HepG2 (cell line): ENCODE results near the gene SLC25A17. TPM values are rescaled to one million over a fixed set of nuclear protein-coding genes. Genes with fewer than 3 reads are reported as not detected.

ENCODE experiments used
- BRCA1 ChIP-seq: sonication (generic); formaldehyde crosslinking; IDR thresholded peaks from 2 replicates; pipeline ENCODE4 v1.4.0; 2020; ENCODE audit warnings: missing genetic modification reagents
- ETV6 ChIP-seq: sonication (generic); formaldehyde crosslinking; conservative IDR thresholded peaks from 2 replicates; pipeline ENCODE4 v1.4.0; 2020; ENCODE audit warnings: missing genetic modification reagents
- FOXK1 ChIP-seq: sonication (generic); formaldehyde crosslinking; IDR thresholded peaks from 2 replicates; pipeline ENCODE4 v1.4.0; 2020; ENCODE audit warnings: low read depth, missing genetic modification reagents, borderline replicate concordance
- GTF3A ChIP-seq: sonication (generic); formaldehyde crosslinking; conservative IDR thresholded peaks from 2 replicates; pipeline ENCODE4 v1.4.0; 2020; ENCODE audit warnings: mild to moderate bottlenecking, missing genetic modification reagents
- KLF6 ChIP-seq: IDR thresholded peaks from 2 replicates; pipeline ENCODE4 v1.8.0; 2016; ENCODE audit warnings: missing biosample characterization, missing genetic modification reagents
- MEIS1 ChIP-seq: sonication (generic); formaldehyde crosslinking; IDR thresholded peaks from 2 replicates; pipeline ENCODE4 v1.9.0; 2021; ENCODE audit warnings: mild to moderate bottlenecking, missing genetic modification reagents, moderate library complexity, borderline replicate concordance
- SP5 ChIP-seq: IDR thresholded peaks from 2 replicates; pipeline ENCODE4 v1.6.1; 2016; ENCODE audit warnings: low read depth, borderline replicate concordance
- SPEN ChIP-seq: sonication (generic); formaldehyde crosslinking; IDR thresholded peaks from 2 replicates; pipeline ENCODE4 v1.5.1; 2020; ENCODE audit warnings: low read depth, mild to moderate bottlenecking, missing genetic modification reagents
- TBX3 ChIP-seq: fragments of 450-650 bp; IDR thresholded peaks from 2 replicates; pipeline ENCODE4 v1.6.1; 2017; ENCODE audit warnings: antibody characterized with exemption, mild to moderate bottlenecking, inconsistent platforms, borderline replicate concordance
- THRA ChIP-seq: sonication (generic); formaldehyde crosslinking; IDR thresholded peaks from 2 replicates; pipeline ENCODE4 v1.4.0; 2020; ENCODE audit warnings: missing genetic modification reagents, borderline replicate concordance
- TOE1 ChIP-seq: sonication (generic); formaldehyde crosslinking; IDR thresholded peaks from 2 replicates; pipeline ENCODE4 v1.4.0; 2020; ENCODE audit warnings: mild to moderate bottlenecking, missing genetic modification reagents
- TSC22D2 ChIP-seq: sonication (generic); formaldehyde crosslinking; IDR thresholded peaks from 2 replicates; pipeline ENCODE4 v1.5.1; 2020; ENCODE audit warnings: missing genetic modification reagents, mild to moderate bottlenecking, borderline replicate concordance
- ZBTB42 ChIP-seq: sonication (generic); formaldehyde crosslinking; IDR thresholded peaks from 2 replicates; pipeline ENCODE4 v1.5.0; 2020; ENCODE audit warnings: mild to moderate bottlenecking, missing genetic modification reagents
- ZNF20 ChIP-seq: sonication (generic); formaldehyde crosslinking; IDR thresholded peaks from 2 replicates; pipeline ENCODE4 v1.4.0; 2020; ENCODE audit warnings: mild to moderate bottlenecking, moderate library complexity, missing genetic modification reagents
- ZNF260 ChIP-seq: sonication (generic); formaldehyde crosslinking; IDR thresholded peaks from 2 replicates; pipeline ENCODE4 v1.4.0; 2020; ENCODE audit warnings: missing genetic modification reagents, low read depth, mild to moderate bottlenecking, borderline replicate concordance
- ZNF317 ChIP-seq: sonication (generic); formaldehyde crosslinking; IDR thresholded peaks from 2 replicates; pipeline ENCODE4 v1.5.0; 2020; ENCODE audit warnings: mild to moderate bottlenecking, missing genetic modification reagents
- ZNF343 ChIP-seq: sonication (generic); formaldehyde crosslinking; IDR thresholded peaks from 2 replicates; pipeline ENCODE4 v1.4.0; 2020; ENCODE audit warnings: mild to moderate bottlenecking, missing genetic modification reagents
- ZNF382 ChIP-seq: sonication (generic); formaldehyde crosslinking; IDR thresholded peaks from 2 replicates; pipeline ENCODE4 v1.5.0; 2020; ENCODE audit warnings: missing genetic modification reagents, mild to moderate bottlenecking, borderline replicate concordance
- ZNF501 ChIP-seq: sonication (generic); formaldehyde crosslinking; IDR thresholded peaks from 2 replicates; pipeline ENCODE4 v1.5.1; 2020; ENCODE audit warnings: mild to moderate bottlenecking, moderate library complexity, missing genetic modification reagents
- ZNF503 ChIP-seq: sonication (generic); formaldehyde crosslinking; IDR thresholded peaks from 2 replicates; pipeline ENCODE4 v1.4.0; 2020; ENCODE audit warnings: missing genetic modification reagents
- ZNF724P ChIP-seq: sonication (generic); formaldehyde crosslinking; IDR thresholded peaks from 2 replicates; pipeline ENCODE4 v1.8.0; 2022; ENCODE audit warnings: missing genetic modification reagents, borderline replicate concordance
- polyA plus RNA-seq, 8 experiments: library from polyadenylated mRNA; depleted of rRNA in 3 of 8; stranded (reverse) in 7 of 8; unstranded in 1 of 8; fragments of >200 nt; fragmentation: Illumina TruSeq in 4 of 8; extraction: Trizol in 4 of 8; gene quantifications; 2 replicates each; pipeline versions ENCODE4 v1.2.1 to v1.2.3, GENCODE V29; 2011 to 2016; ENCODE audit warnings: low read depth in 4 of 8, missing spikeins in 1 of 8, mixed read lengths in 1 of 8; ENCODE audit not compliant: insufficient read depth in 1 of 8
- total RNA-seq, 5 experiments: library from RNA; depleted of rRNA; stranded (reverse); fragments of >200 nt; fragmentation: Illumina TruSeq; extraction: Trizol; gene quantifications; 2 replicates each; pipeline ENCODE4 v1.2.3, GENCODE V29; 2016; ENCODE audit warnings: low read depth in 1 of 5
- TF ChIP-seq, protein P1 (sequence below): sonication (generic); formaldehyde crosslinking; IDR thresholded peaks from 2 replicates; pipeline ENCODE4 v1.8.0; 2022; ENCODE audit warnings: mild to moderate bottlenecking, missing genetic modification reagents; ENCODE audit not compliant: insufficient replicate concordance
- TF ChIP-seq, protein P2 (sequence below): IDR thresholded peaks from 2 replicates; pipeline ENCODE4 v1.6.1; 2016; ENCODE audit warnings: low read depth, borderline replicate concordance

Gene SLC25A17
- total and polyA plus RNA-seq, 2 of the 13 experiments (the other 11 are each of a cell fraction or from before 2014, with no cell fraction given) = 15.7 to 27.9 TPM

DNA sequence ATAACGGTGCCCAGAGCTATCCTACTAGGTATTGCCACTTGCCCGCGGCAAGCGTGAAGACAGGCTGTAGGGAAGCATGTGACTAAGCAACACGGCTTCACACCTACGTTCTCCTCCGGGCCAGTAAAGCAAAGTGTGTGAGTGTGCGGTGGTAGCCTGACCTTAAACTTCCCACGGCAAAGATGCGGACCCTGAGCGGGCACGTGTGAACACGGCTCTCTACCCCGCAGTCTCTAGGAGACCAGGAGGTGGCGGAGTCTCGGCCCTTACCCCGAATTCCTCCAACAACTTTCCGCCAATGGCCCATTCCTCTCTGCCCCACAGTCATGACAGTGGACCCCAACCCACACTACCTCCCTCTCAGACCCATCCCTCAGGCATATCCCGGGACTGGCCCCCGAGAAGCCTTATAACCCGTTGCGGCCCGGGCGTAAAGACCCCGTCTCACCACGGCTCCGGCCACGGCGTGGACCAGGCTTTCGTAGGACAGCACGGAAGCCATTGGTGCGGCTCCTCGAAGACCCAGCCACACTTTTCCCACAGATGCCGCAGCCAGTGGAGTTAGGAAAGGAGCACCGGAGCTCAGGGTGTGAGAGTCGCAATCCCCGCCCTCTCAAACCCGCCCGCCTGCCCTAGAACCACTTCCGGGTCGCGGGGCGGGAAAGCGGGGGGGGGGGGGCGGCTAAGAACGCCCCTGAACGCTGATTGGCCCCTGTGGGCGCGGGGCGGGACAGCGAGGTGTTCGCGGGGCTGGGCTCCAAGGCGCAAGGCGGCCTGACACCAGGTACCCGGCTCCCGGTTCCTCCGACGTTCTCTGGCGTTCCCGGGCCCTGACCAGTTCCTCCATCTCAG is at the start of gene SLC25A17 (continued):
- TF ChIP-seq, protein P1, sequence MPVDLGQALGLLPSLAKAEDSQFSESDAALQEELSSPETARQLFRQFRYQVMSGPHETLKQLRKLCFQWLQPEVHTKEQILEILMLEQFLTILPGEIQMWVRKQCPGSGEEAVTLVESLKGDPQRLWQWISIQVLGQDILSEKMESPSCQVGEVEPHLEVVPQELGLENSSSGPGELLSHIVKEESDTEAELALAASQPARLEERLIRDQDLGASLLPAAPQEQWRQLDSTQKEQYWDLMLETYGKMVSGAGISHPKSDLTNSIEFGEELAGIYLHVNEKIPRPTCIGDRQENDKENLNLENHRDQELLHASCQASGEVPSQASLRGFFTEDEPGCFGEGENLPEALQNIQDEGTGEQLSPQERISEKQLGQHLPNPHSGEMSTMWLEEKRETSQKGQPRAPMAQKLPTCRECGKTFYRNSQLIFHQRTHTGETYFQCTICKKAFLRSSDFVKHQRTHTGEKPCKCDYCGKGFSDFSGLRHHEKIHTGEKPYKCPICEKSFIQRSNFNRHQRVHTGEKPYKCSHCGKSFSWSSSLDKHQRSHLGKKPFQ (CRISPR knock-in tag) = no peak
- TF ChIP-seq ZNF343 (CRISPR knock-in tag) (no peak), ZBTB42 (CRISPR knock-in tag) (peak; percentile 35; the same call in 1 of the 2 replicates), ZNF20 (CRISPR knock-in tag) (0 out of 2 replicates have a peak, but pooled peaks have one; percentile 32), GTF3A (no peak), TSC22D2 (CRISPR knock-in tag) (peak; percentile 80; the same call in 1 of the 2 replicates), SP5 (CRISPR knock-in tag) (peak; percentile 84), TOE1 (CRISPR knock-in tag) (no peak), MEIS1 (CRISPR knock-in tag) (no peak), FOXK1 (CRISPR knock-in tag) (peak; percentile 25; the same call in 1 of the 2 replicates), ZNF317 (0 out of 2 replicates have a peak, but pooled peaks have one; percentile 25), KLF6 (CRISPR knock-in tag) (no peak), BRCA1 (CRISPR knock-in tag) (no peak), THRA (CRISPR knock-in tag) (peak; percentile 12; the same call in 1 of the 2 replicates), TBX3 (peak; percentile 29; the same call in 1 of the 2 replicates), ZNF503 (CRISPR knock-in tag) (no peak), ZNF260 (CRISPR knock-in tag) (no peak), ZNF724P (no peak; the same call in 1 of the 2 replicates), SPEN (peak; percentile 58), ZNF501 (CRISPR knock-in tag) (peak; percentile 71; the same call in 1 of the 2 replicates), ETV6 (no peak), ZNF382 (CRISPR knock-in tag) (no peak)
- TF ChIP-seq, protein P2, sequence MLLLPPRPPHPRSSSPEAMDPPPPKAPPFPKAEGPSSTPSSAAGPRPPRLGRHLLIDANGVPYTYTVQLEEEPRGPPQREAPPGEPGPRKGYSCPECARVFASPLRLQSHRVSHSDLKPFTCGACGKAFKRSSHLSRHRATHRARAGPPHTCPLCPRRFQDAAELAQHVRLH (CRISPR knock-in tag) = no peak; the same call in 1 of the 2 replicates
